Measurements from ENCODE around the gene SMOC2. TPM values are rescaled to one million over a fixed set of nuclear protein-coding genes. Genes with fewer than 3 reads are reported as not detected.

SMOC2 gene
- total and polyA plus RNA-seq, 2 of the 4 experiments (the other 2 are of a cell fraction): not detected

DNA sequence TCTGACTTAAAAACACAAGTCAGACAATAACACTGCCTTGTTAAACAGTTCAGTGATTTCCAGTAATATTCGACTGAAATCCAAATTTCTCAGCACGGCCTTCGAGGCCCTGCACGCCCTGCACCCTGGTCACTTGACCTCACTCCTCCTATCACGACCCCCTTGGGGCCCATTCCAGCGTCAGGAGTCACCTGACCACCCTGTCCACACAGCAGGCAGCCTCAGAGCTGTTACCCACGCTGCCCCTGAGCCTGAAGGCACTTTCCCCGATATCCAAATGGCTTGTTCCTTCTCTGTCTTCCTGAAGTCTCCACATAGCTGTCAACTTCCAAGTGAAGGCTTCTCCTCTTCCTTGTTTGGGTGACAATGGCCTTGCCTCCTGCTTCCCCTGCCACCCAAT is 33.1 kb upstream of the SMOC2 start:
- CTCF ChIA-PET: no interaction called here
- Histone ChIP-seq H4K8ac (ENCODE audit: low read depth in 2 of 2, low read length in 2 of 2) (no peak overlapping the region), H2BK20ac (ENCODE audit: low read depth, low read length) (no peak overlapping the region), H3K9me1 (ENCODE audit: insufficient read depth, low read length) (no peaks in the 10 kb centered on the region), H2BK120ac (ENCODE audit: low read depth, low read length) (no peak overlapping the region), H3K4me2 (ENCODE audit: low read depth, low read length) (no peak overlapping the region), H3K27me3 (ENCODE audit: control insufficient read depth, insufficient read depth, low read length) (no peaks in the 10 kb centered on the region), H2BK5ac (ENCODE audit: low read depth, low read length, poor library complexity, severe bottlenecking) (no peak overlapping the region), H2AFZ (replicated peaks; ENCODE audit: low read length, poor library complexity) (no peak overlapping the region), H2AK9ac (replicated peaks; ENCODE audit: low read depth, low read length, poor library complexity) (no peak overlapping the region), H3K18ac (ENCODE audit: low read depth, low read length) (no peak overlapping the region), H3K23ac (ENCODE audit: low read depth, low read length) (no peak overlapping the region), H2AK5ac (ENCODE audit: low read depth, low read length) (no peak overlapping the region), H3K27ac (ENCODE audit: insufficient read depth, low read length) (no peak overlapping the region), H4K5ac (ENCODE audit: low read depth, low read length) (no peak overlapping the region), H3K79me1 (ENCODE audit: low read depth in 1 of 2, low read length in 2 of 2) (no peaks in the 10 kb centered on the region), H3K9me3 (ENCODE audit: control insufficient read depth, insufficient read depth, low read length) (peaks cover 56% of the 10 kb centered on the region), H3K4me3 (ENCODE audit: insufficient read depth, low read depth, low read length) (no peak overlapping the region), H3K4me1 (ENCODE audit: control insufficient read depth, insufficient read depth, low read length) (no peaks in the 10 kb centered on the region), H3K56ac (ENCODE audit: extremely low read depth, insufficient read depth, low read length) (no peak overlapping the region), H3K9ac (ENCODE audit: low read depth, low read length) (no peak overlapping the region), H4K91ac (ENCODE audit: insufficient read depth, low read depth, low read length) (no peak overlapping the region), H3K36me3 (ENCODE audit: control insufficient read depth, insufficient read depth, low read length) (no peaks in the 10 kb centered on the region), H3K14ac (replicated peaks; ENCODE audit: low read depth, low read length) (no peak overlapping the region), H2BK15ac (ENCODE audit: low read depth, low read length) (no peak overlapping the region), H4K20me1 (ENCODE audit: insufficient read depth, low read length) (no peaks in the 10 kb centered on the region), H3K4ac (ENCODE audit: low read depth, low read length) (no peak overlapping the region)
- dilution Hi-C loops (cut with HindIII; ENCODE audit: low sequenced_read_pairs, unreplicated experiment) (no loop called here), in situ Hi-C loops (cut with MboI; ENCODE audit: low sequenced_read_pairs) (no loop called here), intact Hi-C loops (cut with micrococcal nuclease) (no loop called here)
- no TSS peak for BruUV-seq (replicated peaks)
- ATAC-seq (ENCODE audit: low read depth) (no peak), DNase-seq (no peak)
- 33% methylated on average over 3 of the region's 8 CpGs; no CpG with 5 or more reads in 1 of the 2 experiments for WGBS, 2 experiments (ENCODE audit: extremely low coverage in 2 of 2, insufficient read length in 1 of 2)
- no peak for TF ChIP-seq MXI1 (IDR thresholded peaks at IDR 0.05; ENCODE audit: borderline replicate concordance, low read depth, low read length)
- no peak for TF ChIP-seq RAD21 (IDR thresholded peaks at IDR 0.05; ENCODE audit: low read length)
- TF ChIP-seq, protein P1, sequence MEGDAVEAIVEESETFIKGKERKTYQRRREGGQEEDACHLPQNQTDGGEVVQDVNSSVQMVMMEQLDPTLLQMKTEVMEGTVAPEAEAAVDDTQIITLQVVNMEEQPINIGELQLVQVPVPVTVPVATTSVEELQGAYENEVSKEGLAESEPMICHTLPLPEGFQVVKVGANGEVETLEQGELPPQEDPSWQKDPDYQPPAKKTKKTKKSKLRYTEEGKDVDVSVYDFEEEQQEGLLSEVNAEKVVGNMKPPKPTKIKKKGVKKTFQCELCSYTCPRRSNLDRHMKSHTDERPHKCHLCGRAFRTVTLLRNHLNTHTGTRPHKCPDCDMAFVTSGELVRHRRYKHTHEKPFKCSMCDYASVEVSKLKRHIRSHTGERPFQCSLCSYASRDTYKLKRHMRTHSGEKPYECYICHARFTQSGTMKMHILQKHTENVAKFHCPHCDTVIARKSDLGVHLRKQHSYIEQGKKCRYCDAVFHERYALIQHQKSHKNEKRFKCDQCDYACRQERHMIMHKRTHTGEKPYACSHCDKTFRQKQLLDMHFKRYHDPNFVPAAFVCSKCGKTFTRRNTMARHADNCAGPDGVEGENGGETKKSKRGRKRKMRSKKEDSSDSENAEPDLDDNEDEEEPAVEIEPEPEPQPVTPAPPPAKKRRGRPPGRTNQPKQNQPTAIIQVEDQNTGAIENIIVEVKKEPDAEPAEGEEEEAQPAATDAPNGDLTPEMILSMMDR (conservative IDR thresholded peaks at IDR 0.05; ENCODE audit: low read depth, low read length): no peak
- TF ChIP-seq RFX5 (IDR thresholded peaks at IDR 0.05; ENCODE audit: low read depth, low read length): no peak
- TF ChIP-seq MAFK (IDR thresholded peaks at IDR 0.05; ENCODE audit: low read depth, low read length): no peak
- TF ChIP-seq SMC3 (IDR thresholded peaks at IDR 0.05; ENCODE audit: low read depth, low read length): no peak
- TF ChIP-seq BHLHE40 (IDR thresholded peaks at IDR 0.05; ENCODE audit: low read depth, low read length): no peak
- TF ChIP-seq, protein P2, sequence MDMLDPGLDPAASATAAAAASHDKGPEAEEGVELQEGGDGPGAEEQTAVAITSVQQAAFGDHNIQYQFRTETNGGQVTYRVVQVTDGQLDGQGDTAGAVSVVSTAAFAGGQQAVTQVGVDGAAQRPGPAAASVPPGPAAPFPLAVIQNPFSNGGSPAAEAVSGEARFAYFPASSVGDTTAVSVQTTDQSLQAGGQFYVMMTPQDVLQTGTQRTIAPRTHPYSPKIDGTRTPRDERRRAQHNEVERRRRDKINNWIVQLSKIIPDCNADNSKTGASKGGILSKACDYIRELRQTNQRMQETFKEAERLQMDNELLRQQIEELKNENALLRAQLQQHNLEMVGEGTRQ (IDR thresholded peaks at IDR 0.05; ENCODE audit: low read depth, low read length): no peak
- no peak for TF ChIP-seq FOS (IDR thresholded peaks at IDR 0.05; ENCODE audit: low read depth, low read length)
- TF ChIP-seq CEBPB (IDR thresholded peaks at IDR 0.05; ENCODE audit: low read depth, low read length): no peak
- no peak for TF ChIP-seq MAZ (IDR thresholded peaks at IDR 0.05; ENCODE audit: borderline replicate concordance, low read depth, low read length)
- no peak for TF ChIP-seq NFE2L2 (IDR thresholded peaks at IDR 0.05; ENCODE audit: low read depth, low read length)
- no peak for TF ChIP-seq CHD1 (IDR thresholded peaks at IDR 0.05; ENCODE audit: low read depth, low read length)
- no peak for TF ChIP-seq RCOR1 (IDR thresholded peaks at IDR 0.05; ENCODE audit: insufficient replicate concordance, low read length)
- TF ChIP-seq, protein P3, sequence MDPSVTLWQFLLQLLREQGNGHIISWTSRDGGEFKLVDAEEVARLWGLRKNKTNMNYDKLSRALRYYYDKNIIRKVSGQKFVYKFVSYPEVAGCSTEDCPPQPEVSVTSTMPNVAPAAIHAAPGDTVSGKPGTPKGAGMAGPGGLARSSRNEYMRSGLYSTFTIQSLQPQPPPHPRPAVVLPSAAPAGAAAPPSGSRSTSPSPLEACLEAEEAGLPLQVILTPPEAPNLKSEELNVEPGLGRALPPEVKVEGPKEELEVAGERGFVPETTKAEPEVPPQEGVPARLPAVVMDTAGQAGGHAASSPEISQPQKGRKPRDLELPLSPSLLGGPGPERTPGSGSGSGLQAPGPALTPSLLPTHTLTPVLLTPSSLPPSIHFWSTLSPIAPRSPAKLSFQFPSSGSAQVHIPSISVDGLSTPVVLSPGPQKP (IDR thresholded peaks at IDR 0.05; ENCODE audit: borderline replicate concordance, low read depth, low read length): no peak
- TF ChIP-seq POLR2A (IDR thresholded peaks at IDR 0.05; ENCODE audit: low read depth, low read length): no peak
- POLR2A ChIA-PET (ENCODE audit: unreplicated experiment): no interaction called here

Measured in IMR-90 (cell line).